Osteoblast (primary cell): ENCODE data around the gene FBXO41. TPM values are rescaled to one million over a fixed set of nuclear protein-coding genes. Genes with fewer than 3 reads are reported as not detected.

Experiments used
- DNase-seq: peaks from one replicate; pipeline ENCODE4 v3.0.0; 2011; ENCODE audit warnings: low spot score, mixed read lengths; ENCODE audit not compliant: insufficient read length; ENCODE audit errors: missing footprints
- H2AFZ ChIP-seq: 2 replicates; pipeline ENCODE4 v1.6.0; 2011; ENCODE audit warnings: mild to moderate bottlenecking, low read length
- H3K27ac ChIP-seq: 2 replicates; pipeline ENCODE4 v1.5.1; 2011; ENCODE audit warnings: mild to moderate bottlenecking, low read depth, low read length, moderate library complexity
- H3K27me3 ChIP-seq: 2 replicates; pipeline ENCODE4 v1.6.0; 2012; ENCODE audit warnings: mild to moderate bottlenecking, control low read depth, inconsistent platforms, low read length, moderate library complexity; ENCODE audit not compliant: insufficient read depth
- H3K36me3 ChIP-seq: 2 replicates; pipeline ENCODE4 v1.5.1; 2011; ENCODE audit warnings: mild to moderate bottlenecking, low read length, control low read depth, moderate library complexity; ENCODE audit not compliant: insufficient read depth
- H3K4me1 ChIP-seq: 2 replicates; pipeline ENCODE4 v1.5.1; 2011; ENCODE audit warnings: mild to moderate bottlenecking, low read length, control low read depth, moderate library complexity; ENCODE audit not compliant: insufficient read depth
- H3K4me2 ChIP-seq: 2 replicates; pipeline ENCODE4 v1.6.0; 2011; ENCODE audit warnings: mild to moderate bottlenecking, low read length; ENCODE audit not compliant: insufficient read depth
- H3K4me3 ChIP-seq: fragments of 200-600 bp; sonication (generic); 3 replicates; pipeline ENCODE4 v1.5.1; 2012; ENCODE audit warnings: mild to moderate bottlenecking, low read length, inconsistent platforms; ENCODE audit not compliant: insufficient read depth
- H3K79me2 ChIP-seq: 2 replicates; pipeline ENCODE4 v1.6.0; 2012; ENCODE audit warnings: mild to moderate bottlenecking, low read length, control low read depth, inconsistent platforms; ENCODE audit not compliant: insufficient read depth
- H3K9me3 ChIP-seq: 2 replicates; pipeline ENCODE4 v1.5.1; 2011; ENCODE audit warnings: low read depth, low read length, control low read depth
- H4K20me1 ChIP-seq: 2 replicates; pipeline ENCODE4 v1.6.0; 2012; ENCODE audit warnings: mild to moderate bottlenecking, low read length, control low read depth; ENCODE audit not compliant: insufficient read depth
- CTCF ChIP-seq: IDR thresholded peaks from 2 replicates; pipeline ENCODE4 v1.5.1; 2011; ENCODE audit warnings: mild to moderate bottlenecking, low read depth, low read length, moderate library complexity; ENCODE audit errors: extremely low read depth
- total RNA-seq: library from RNA; depleted of rRNA; stranded (reverse); fragments of >200 nt; gene quantifications from 2 replicates; pipeline ENCODE4 v1.2.3, GENCODE V29; 2012

The FBXO41 gene
- total RNA-seq, 1 donor = 0.36 TPM

GRCh38 chr2:73253400-73253799, 30.9 kb downstream of the FBXO41 start:
- Histone ChIP-seq H4K20me1 (peaks cover 16% of the 10 kb centered on the region), H3K27ac (no peak overlapping the region), H3K36me3 (peaks cover 57% of the 10 kb centered on the region), H3K4me3 (no peak overlapping the region), H3K27me3 (no peaks in the 10 kb centered on the region), H3K4me1 (no peaks in the 10 kb centered on the region), H3K4me2 (no peak overlapping the region), H2AFZ (no peak overlapping the region), H3K9me3 (no peaks in the 10 kb centered on the region), H3K79me2 (no peaks in the 10 kb centered on the region)
- TF ChIP-seq CTCF = no peak
- DNase-seq = peak; percentile 30

GRCh38 chr2:73252238-73253027, 31.8 kb downstream of the FBXO41 start:
- no peaks in the 10 kb centered on the region for H3K27me3 ChIP-seq
- DNase-seq = peak; percentile 55
- no peaks in the 10 kb centered on the region for H3K4me1 ChIP-seq
- peaks cover 65% of the 10 kb centered on the region for H3K36me3 ChIP-seq
- H4K20me1 ChIP-seq = peaks cover 22% of the 10 kb centered on the region
- H3K27ac ChIP-seq = no peak overlapping the region
- no peaks in the 10 kb centered on the region for H3K9me3 ChIP-seq
- peaks cover 3% of the 10 kb centered on the region for H3K79me2 ChIP-seq
- no peak overlapping the region for H3K4me3 ChIP-seq
- no peak overlapping the region for H2AFZ ChIP-seq
- no peak for TF ChIP-seq CTCF
- no peak overlapping the region for H3K4me2 ChIP-seq

- Histone ChIP-seq H4K20me1 (peaks cover 31% of the 10 kb centered on the region), H3K4me2 (no peak overlapping the region), H3K36me3 (peaks cover 78% of the 10 kb centered on the region), H3K4me1 (no peaks in the 10 kb centered on the region), H3K9me3 (no peaks in the 10 kb centered on the region), H2AFZ (no peak overlapping the region), H3K27me3 (no peaks in the 10 kb centered on the region), H3K27ac (no peak overlapping the region), H3K4me3 (no peak overlapping the region), H3K79me2 (peaks cover 8% of the 10 kb centered on the region)
- no peak for TF ChIP-seq CTCF
- DNase-seq = peak; percentile 31
These were observed 33.1 kb downstream of the FBXO41 start for GRCh38 chr2:73250872-73251846.

GRCh38 chr2:73249636-73250035, 34.6 kb downstream of the FBXO41 start:
- Histone ChIP-seq H3K27me3 (no peaks in the 10 kb centered on the region), H3K36me3 (peaks cover 91% of the 10 kb centered on the region), H3K4me3 (no peak overlapping the region), H3K27ac (no peak overlapping the region), H2AFZ (no peak overlapping the region), H3K9me3 (no peaks in the 10 kb centered on the region), H3K4me1 (no peaks in the 10 kb centered on the region), H3K79me2 (peaks cover 20% of the 10 kb centered on the region), H4K20me1 (peaks cover 43% of the 10 kb centered on the region), H3K4me2 (no peak overlapping the region)
- peak; percentile 42 for DNase-seq
- TF ChIP-seq CTCF = no peak
